Measurements from ENCODE around the gene PHF3. TPM values are rescaled to one million over a fixed set of nuclear protein-coding genes. Genes with fewer than 3 reads are reported as not detected.
A peak's percentile ranks its signal among the peaks of the same experiment; 100 is the strongest.

Gene PHF3
- total RNA-seq, 1 experiment from 2014 or later = 66.6 TPM

DNA sequence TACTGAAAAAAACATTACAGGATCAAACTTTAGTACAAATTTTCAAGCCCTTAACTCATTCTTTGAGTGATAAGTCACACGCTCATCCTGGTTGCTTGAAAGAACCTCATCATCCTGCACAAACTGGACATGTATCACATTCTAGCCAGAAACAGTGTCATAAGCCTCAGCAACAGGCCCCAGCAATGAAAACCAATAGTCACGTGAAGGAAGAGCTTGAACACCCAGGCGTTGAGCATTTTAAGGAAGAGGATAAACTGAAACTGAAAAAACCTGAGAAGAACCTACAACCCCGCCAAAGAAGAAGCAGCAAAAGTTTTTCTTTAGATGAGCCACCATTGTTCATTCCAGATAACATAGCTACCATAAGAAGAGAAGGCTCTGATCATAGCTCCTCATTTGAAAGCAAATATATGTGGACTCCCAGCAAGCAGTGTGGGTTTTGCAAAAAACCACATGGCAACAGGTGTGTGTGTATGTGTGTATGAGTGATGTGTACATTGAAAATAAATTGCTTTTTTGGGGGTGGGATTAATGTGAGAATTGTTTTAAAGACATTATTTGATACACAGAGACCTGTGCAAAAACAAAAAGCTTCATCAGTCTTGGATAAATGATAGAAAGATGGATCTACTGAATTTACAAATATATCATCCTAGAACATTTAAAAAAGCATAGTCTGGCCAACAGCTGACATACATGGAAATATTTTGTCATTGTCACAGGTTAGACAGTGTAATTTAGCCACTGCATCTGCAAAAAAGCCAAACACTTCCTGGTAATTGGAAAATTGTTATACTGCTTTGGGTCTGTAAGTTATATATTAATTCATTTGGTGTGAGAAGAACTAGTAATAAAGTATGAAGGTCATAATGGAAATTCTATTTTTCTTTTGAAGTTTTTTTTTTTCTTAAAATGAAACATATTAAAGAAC, 50.1 kb downstream of the PHF3 start:
- H4K5ac ChIP-seq (ENCODE audit: insufficient read length, low read depth, low read length) = no peak overlapping the region
- Mint-ChIP-seq H3K27ac (0 out of 7 replicates have a peak overlapping the region, but pooled peaks of 1 of the 3 experiments have one; percentile 1), H3K36me3 (ENCODE audit: insufficient read depth in 1 of 3, low read depth in 3 of 3) (peaks cover 28 to 51% (median 50%) of the 10 kb centered on the region in 3 experiments), H3K4me3 (no peak overlapping the region), H3K9me3 (peaks cover 2 to 6% of the 10 kb centered on the region in 2 experiments; a peak in 2 of 5 replicates), H3K27me3 (ENCODE audit: low read depth) (no peaks in the 10 kb centered on the region), H3K4me1 (peaks cover 0 to 8% of the 10 kb centered on the region in 2 experiments; a peak in 1 of 4 replicates)
- no peak overlapping the region for H3K4me2 ChIP-seq (ENCODE audit: insufficient read depth, insufficient read length, low read length)
- H3K4me1 ChIP-seq (ENCODE audit: insufficient read depth, low read length) = no peaks in the 10 kb centered on the region
- no peak overlapping the region for H3K4ac ChIP-seq (ENCODE audit: low read depth, low read length)
- no peaks in the 10 kb centered on the region for H3K79me1 ChIP-seq (ENCODE audit: insufficient read depth, low read depth, low read length, poor library complexity, severe bottlenecking)
- H3K56ac ChIP-seq (ENCODE audit: insufficient read length, low read depth, low read length) = no peak overlapping the region
- no peak overlapping the region for H3T11ph ChIP-seq (ENCODE audit: low read length)
- no peaks in the 10 kb centered on the region for H3K23me2 ChIP-seq (ENCODE audit: insufficient read length, low read depth, low read length, poor library complexity, severe bottlenecking)
- no peak overlapping the region for H3K14ac ChIP-seq (ENCODE audit: insufficient read depth, low read length)
- H2BK120ac ChIP-seq (ENCODE audit: low read depth, low read length, poor library complexity, severe bottlenecking) = no peak overlapping the region
- H3K23ac ChIP-seq (ENCODE audit: insufficient read length, low read depth, low read length) = no peak overlapping the region
- no peak overlapping the region for H2AFZ ChIP-seq (ENCODE audit: low read length)
- no peak overlapping the region for H2BK20ac ChIP-seq (ENCODE audit: low read depth, low read length, poor library complexity, severe bottlenecking)
- no peak for DNase-seq
- H3K27ac ChIP-seq (ENCODE audit: insufficient read length, low read depth, low read length) = no peak overlapping the region
- H3K9ac ChIP-seq (ENCODE audit: extremely low read depth, insufficient read length, low read length) = no peak overlapping the region
- no peak overlapping the region for H4K91ac ChIP-seq (ENCODE audit: insufficient read length, low read depth, low read length)
- H4K20me1 ChIP-seq (ENCODE audit: control insufficient read depth, insufficient read depth, insufficient read length) = no peaks in the 10 kb centered on the region
- H2BK15ac ChIP-seq (ENCODE audit: low read depth, low read length) = no peak overlapping the region
- no peak overlapping the region for H3K18ac ChIP-seq (ENCODE audit: insufficient read length, low read depth, low read length)
- H3K79me2 ChIP-seq (ENCODE audit: insufficient read depth, low read length) = no peaks in the 10 kb centered on the region; the same call in 1 of the 2 replicates
- H3K27me3 ChIP-seq (ENCODE audit: insufficient read depth, low read length) = no peaks in the 10 kb centered on the region
- H2BK5ac ChIP-seq (ENCODE audit: insufficient read length, low read length) = no peak overlapping the region
- no CpG with 5 or more reads among the region's 4 CpGs for WGBS (ENCODE audit: extremely low coverage, insufficient read length, low lambda C conversion rate)
- no peaks in the 10 kb centered on the region for H3K9me3 ChIP-seq (ENCODE audit: control insufficient read depth, low read depth, low read length)
- no peak for TF ChIP-seq CTCF (conservative IDR thresholded peaks at IDR 0.05)
- H2BK12ac ChIP-seq (ENCODE audit: insufficient read length, low read depth, low read length) = no peak overlapping the region
- H2AK5ac ChIP-seq (ENCODE audit: insufficient read length, low read length) = no peak overlapping the region
- H4K8ac ChIP-seq (replicated peaks; ENCODE audit: insufficient read length, low read depth, low read length) = no peak overlapping the region

Measured in H9 (cell line).